Measurements from ENCODE around the gene EFNB1. TPM values are rescaled to one million over a fixed set of nuclear protein-coding genes. Genes with fewer than 3 reads are reported as not detected.

Gene EFNB1
- total RNA-seq, 1 donor from 2014 or later, result 23.3 TPM

- no peak overlapping the region for H3K9ac ChIP-seq (ENCODE audit: low read length)
- DNase-seq (ENCODE audit: low read depth) (no peak), FAIRE-seq (no peak)
- Mint-ChIP-seq H3K27me3 (ENCODE audit: low read depth, unreplicated experiment) (no peaks in the 10 kb centered on the region), H3K9me3 (ENCODE audit: unreplicated experiment) (no peaks in the 10 kb centered on the region), H3K36me3 (ENCODE audit: low read depth, unreplicated experiment) (peaks cover 5% of the 10 kb centered on the region), H3K4me1 (ENCODE audit: low read depth, unreplicated experiment) (peaks cover 5% of the 10 kb centered on the region), H3K4me3 (ENCODE audit: unreplicated experiment) (no peak overlapping the region), H3K27ac (ENCODE audit: unreplicated experiment) (no peak overlapping the region)
- H4K20me1 ChIP-seq (ENCODE audit: insufficient read depth, low read length), result peaks cover 12% of the 10 kb centered on the region
- H3K4me3 ChIP-seq (ENCODE audit: insufficient read depth, low read depth, low read length), result no peak overlapping the region
- H3K27ac ChIP-seq (ENCODE audit: low read depth, low read length), result no peak overlapping the region
- peaks cover 8% of the 10 kb centered on the region for H3K4me1 ChIP-seq (ENCODE audit: insufficient read depth, low read length)
- no peaks in the 10 kb centered on the region for H3K36me3 ChIP-seq (ENCODE audit: insufficient read depth, low read length)
- no peak for TF ChIP-seq EZH2 (IDR thresholded peaks at IDR 0.05; ENCODE audit: insufficient read depth, low read length)
- no peak for TF ChIP-seq CTCF (IDR thresholded peaks at IDR 0.05; ENCODE audit: insufficient read depth, low read depth, low read length)
- no peaks in the 10 kb centered on the region for H3K9me3 ChIP-seq (ENCODE audit: insufficient read depth, low read depth, low read length)
- H2AFZ ChIP-seq (ENCODE audit: low read depth, low read length), result no peak overlapping the region
- no peaks in the 10 kb centered on the region for H3K27me3 ChIP-seq (ENCODE audit: insufficient read depth, low read length)
- peaks cover 5% of the 10 kb centered on the region for H3K79me2 ChIP-seq (ENCODE audit: insufficient read depth, low read length)
- H3K4me2 ChIP-seq (ENCODE audit: low read length), result no peak overlapping the region
These were observed 13.5 kb downstream of the EFNB1 start for GRCh38 chrX:68842351-68842750.

- H3K4me1 ChIP-seq (ENCODE audit: insufficient read depth, low read length), result peaks cover 8% of the 10 kb centered on the region
- Mint-ChIP-seq H3K4me3 (ENCODE audit: unreplicated experiment) (no peak overlapping the region), H3K4me1 (ENCODE audit: low read depth, unreplicated experiment) (peaks cover 5% of the 10 kb centered on the region), H3K9me3 (ENCODE audit: unreplicated experiment) (no peaks in the 10 kb centered on the region), H3K27me3 (ENCODE audit: low read depth, unreplicated experiment) (no peaks in the 10 kb centered on the region), H3K36me3 (ENCODE audit: low read depth, unreplicated experiment) (peaks cover 5% of the 10 kb centered on the region), H3K27ac (ENCODE audit: unreplicated experiment) (no peak overlapping the region)
- no peak overlapping the region for H3K4me2 ChIP-seq (ENCODE audit: low read length)
- FAIRE-seq (peak; percentile 66), DNase-seq (ENCODE audit: low read depth) (peak; percentile 49)
- H4K20me1 ChIP-seq (ENCODE audit: insufficient read depth, low read length), result peaks cover 9% of the 10 kb centered on the region
- no peak overlapping the region for H3K9ac ChIP-seq (ENCODE audit: low read length)
- H3K27me3 ChIP-seq (ENCODE audit: insufficient read depth, low read length), result no peaks in the 10 kb centered on the region
- H3K36me3 ChIP-seq (ENCODE audit: insufficient read depth, low read length), result no peaks in the 10 kb centered on the region
- H3K79me2 ChIP-seq (ENCODE audit: insufficient read depth, low read length), result no peaks in the 10 kb centered on the region
- TF ChIP-seq EZH2 (IDR thresholded peaks at IDR 0.05; ENCODE audit: insufficient read depth, low read length) (no peak), CTCF (IDR thresholded peaks at IDR 0.05; ENCODE audit: insufficient read depth, low read depth, low read length) (no peak)
- no peak overlapping the region for H3K27ac ChIP-seq (ENCODE audit: low read depth, low read length)
- no peaks in the 10 kb centered on the region for H3K9me3 ChIP-seq (ENCODE audit: insufficient read depth, low read depth, low read length)
- no peak overlapping the region for H3K4me3 ChIP-seq (ENCODE audit: insufficient read depth, low read depth, low read length)
- no peak overlapping the region for H2AFZ ChIP-seq (ENCODE audit: low read depth, low read length)
These were observed 14.2 kb downstream of the EFNB1 start for GRCh38 chrX:68842781-68843581.

- H3K4me2 ChIP-seq (ENCODE audit: low read length), result no peak overlapping the region
- peaks cover 8% of the 10 kb centered on the region for H3K4me1 ChIP-seq (ENCODE audit: insufficient read depth, low read length)
- H3K4me1 Mint-ChIP-seq (ENCODE audit: low read depth, unreplicated experiment), result peaks cover 5% of the 10 kb centered on the region
- no peaks in the 10 kb centered on the region for H3K9me3 ChIP-seq (ENCODE audit: insufficient read depth, low read depth, low read length)
- H4K20me1 ChIP-seq (ENCODE audit: insufficient read depth, low read length), result peaks cover 7% of the 10 kb centered on the region
- TF ChIP-seq EZH2 (IDR thresholded peaks at IDR 0.05; ENCODE audit: insufficient read depth, low read length) (no peak), CTCF (IDR thresholded peaks at IDR 0.05; ENCODE audit: insufficient read depth, low read depth, low read length) (no peak)
- H3K36me3 Mint-ChIP-seq (ENCODE audit: low read depth, unreplicated experiment), result peaks cover 5% of the 10 kb centered on the region
- FAIRE-seq (no peak), DNase-seq (ENCODE audit: low read depth) (no peak)
- H3K36me3 ChIP-seq (ENCODE audit: insufficient read depth, low read length), result no peaks in the 10 kb centered on the region
- no peak overlapping the region for H3K4me3 Mint-ChIP-seq (ENCODE audit: unreplicated experiment)
- no peak overlapping the region for H3K9ac ChIP-seq (ENCODE audit: low read length)
- no peaks in the 10 kb centered on the region for H3K27me3 ChIP-seq (ENCODE audit: insufficient read depth, low read length)
- no peak overlapping the region for H3K27ac Mint-ChIP-seq (ENCODE audit: unreplicated experiment)
- no peaks in the 10 kb centered on the region for H3K27me3 Mint-ChIP-seq (ENCODE audit: low read depth, unreplicated experiment)
- H3K4me3 ChIP-seq (ENCODE audit: insufficient read depth, low read depth, low read length), result no peak overlapping the region
- H3K9me3 Mint-ChIP-seq (ENCODE audit: unreplicated experiment), result no peaks in the 10 kb centered on the region
- no peak overlapping the region for H3K27ac ChIP-seq (ENCODE audit: low read depth, low read length)
- H2AFZ ChIP-seq (ENCODE audit: low read depth, low read length), result no peak overlapping the region
- H3K79me2 ChIP-seq (ENCODE audit: insufficient read depth, low read length), result no peaks in the 10 kb centered on the region
These were observed 15.2 kb downstream of the EFNB1 start for GRCh38 chrX:68843992-68844391.

All from astrocyte (in vitro differentiated cells and primary cell).